Measurements from ENCODE around the gene MYOD1. TPM values are rescaled to one million over a fixed set of nuclear protein-coding genes. Genes with fewer than 3 reads are reported as not detected.
A peak's percentile ranks its signal among the peaks of the same experiment; 100 is the strongest.

Gene MYOD1
- total and polyA plus RNA-seq, 8 donors, result not detected

GRCh38 chr11:17769218-17769617, 49.8 kb downstream of the MYOD1 start:
- no peaks in the 10 kb centered on the region for H3K4me1 ChIP-seq
- TF ChIP-seq CTCF (IDR thresholded peaks at IDR 0.05), result no peak
- no peak for DNase-seq
- intact Hi-C loops (cut with DNase I), result loop anchor here in 2 of 3 donors (10.0 kb wide), 1 partner anchor 206 kb away; no protein-coding TSS in a partner anchor
- FAIRE-seq, result no peak
- H3K27me3 ChIP-seq, result no peaks in the 10 kb centered on the region
- no peak overlapping the region for H3K4me3 ChIP-seq
- ATAC-seq, result no peak
- 94 to 97% methylated on average over 1 of the region's 1 CpG for WGBS, 2 donors
- no peak overlapping the region for H3K27ac ChIP-seq
- no peaks in the 10 kb centered on the region for H3K36me3 ChIP-seq
- no peaks in the 10 kb centered on the region for H3K9me3 ChIP-seq

- TF ChIP-seq CTCF (IDR thresholded peaks at IDR 0.05), result no peak
- Histone ChIP-seq H3K4me1 (no peaks in the 10 kb centered on the region), H3K9me3 (no peaks in the 10 kb centered on the region), H3K27ac (no peak overlapping the region), H3K27me3 (no peaks in the 10 kb centered on the region), H3K36me3 (no peaks in the 10 kb centered on the region), H3K4me3 (no peak overlapping the region)
- ATAC-seq, result peak in 3 of 4 donors; percentile 28 to 83 (median 72)
- DNase-seq, result peak; percentile 22 to 81 (median 59)
- intact Hi-C loops (cut with DNase I), result no loop called here
- WGBS, 2 donors, result 48 to 54% methylated on average over 9 of the region's 9 CpGs
- no peak for FAIRE-seq
Measured at GRCh38 chr11:17770048-17770652, 50.8 kb downstream of the MYOD1 start.

- Histone ChIP-seq H3K4me3 (no peak overlapping the region), H3K9me3 (no peaks in the 10 kb centered on the region), H3K4me1 (no peaks in the 10 kb centered on the region), H3K27me3 (no peaks in the 10 kb centered on the region), H3K27ac (no peak overlapping the region), H3K36me3 (no peaks in the 10 kb centered on the region)
- DNase-seq, result peak in 1 of 6 donors; percentile 2
- no peak for TF ChIP-seq CTCF (IDR thresholded peaks at IDR 0.05)
- intact Hi-C loops (cut with DNase I), result no loop called here
- no peak for ATAC-seq
- FAIRE-seq, result no peak
Measured at GRCh38 chr11:17770917-17771316, 51.5 kb downstream of the MYOD1 start.

DNA sequence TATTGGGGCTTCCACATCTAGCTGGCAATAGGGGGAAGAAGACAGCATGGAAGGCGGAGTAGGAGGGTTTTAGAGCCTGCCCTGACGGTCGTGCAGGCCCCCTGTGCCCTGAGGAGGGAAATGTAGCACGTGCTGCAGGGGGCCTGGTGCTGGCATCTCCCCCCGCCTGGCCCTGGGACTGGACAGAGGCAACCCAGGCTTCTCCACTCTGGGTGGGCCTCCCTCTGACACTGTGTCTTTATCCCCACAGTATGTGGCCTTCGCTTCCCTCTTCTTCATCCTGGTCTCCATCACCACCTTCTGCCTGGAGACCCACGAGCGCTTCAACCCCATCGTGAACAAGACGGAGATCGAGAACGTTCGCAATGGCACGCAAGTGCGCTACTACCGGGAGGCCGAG, 52.0 kb downstream of the MYOD1 start:
- Histone ChIP-seq H3K4me3 (no peak overlapping the region), H3K27ac (no peak overlapping the region), H3K9me3 (no peaks in the 10 kb centered on the region), H3K36me3 (no peaks in the 10 kb centered on the region), H3K27me3 (no peaks in the 10 kb centered on the region), H3K4me1 (no peaks in the 10 kb centered on the region)
- FAIRE-seq, result no peak
- intact Hi-C loops (cut with DNase I), result no loop called here
- WGBS, 2 donors, result 93 to 96% methylated on average over 17 of the region's 17 CpGs
- ATAC-seq, result no peak
- DNase-seq, result peak in 2 of 6 donors; percentile 34 to 36
- TF ChIP-seq CTCF (IDR thresholded peaks at IDR 0.05), result no peak

Other genes with a start within 250 kb of the MYOD1 start
- 10 to 100 TPM; 14.9 to 77.3 (median 38.4) TPM for gene ABCC8, start 242.7 kb upstream of the MYOD1 start, total RNA-seq
- 100 to 1,000 TPM; 196 to 917 TPM for gene ABCC8, start 242.7 kb upstream of the MYOD1 start, polyA plus RNA-seq
- 1 to 10 TPM; 3.5 to 9.8 (median 7.6) TPM for gene USH1C, start 175.2 kb upstream of the MYOD1 start, total RNA-seq
- gene USH1C, start 175.2 kb upstream of the MYOD1 start, polyA plus RNA-seq, result 10 to 100 TPM; 10.1 to 44.3 TPM
- gene OTOG, start 172.3 kb upstream of the MYOD1 start, total RNA-seq, result not detected
- not detected for gene OTOG, start 172.3 kb upstream of the MYOD1 start, polyA plus RNA-seq
- under 1 TPM; 0.05 to 0.61 (median 0.18) TPM for gene KCNC1, start 15.2 kb downstream of the MYOD1 start, total RNA-seq
- gene KCNC1, start 15.2 kb downstream of the MYOD1 start, polyA plus RNA-seq, result under 1 TPM; 0.49 to 0.82 TPM